Mesendoderm (in vitro differentiated cells): ENCODE results near the gene AGBL3.
"Not testable (repeated sequence)": the region's sequence is repeated elsewhere in the genome, so short reads cannot be mapped to it uniquely, and the experiment has no call there.

ENCODE experiments used
- DNase-seq: peaks from one replicate; pipeline ENCODE4 v3.0.0; 2013
- H2AK5ac ChIP-seq: 2 replicates; pipeline ENCODE4 v1.6.1; 2013; ENCODE audit warnings: low read length, inconsistent platforms
- H2BK120ac ChIP-seq: 2 replicates; pipeline ENCODE4 v1.6.1; 2013; ENCODE audit warnings: low read depth, mild to moderate bottlenecking, low read length, moderate library complexity, mixed read lengths
- H2BK15ac ChIP-seq: replicated peaks from 2 replicates; pipeline ENCODE4 v1.6.1; 2013; ENCODE audit warnings: low read depth, mild to moderate bottlenecking, moderate library complexity
- H2BK5ac ChIP-seq: 2 replicates; pipeline ENCODE4 v1.6.1; 2013; ENCODE audit warnings: low read length, inconsistent platforms
- H3K18ac ChIP-seq: 2 replicates; pipeline ENCODE4 v1.6.1; 2013; ENCODE audit warnings: mild to moderate bottlenecking, low read length, mixed read lengths
- H3K23ac ChIP-seq: one replicate; pipeline ENCODE4 v1.6.1; 2013; ENCODE audit warnings: low read length
- H3K27ac ChIP-seq: 2 replicates; pipeline ENCODE4 v1.5.1; 2013; ENCODE audit warnings: low read depth, mild to moderate bottlenecking, inconsistent platforms, low read length, moderate library complexity
- H3K27me3 ChIP-seq: 2 replicates; pipeline ENCODE4 v1.6.1; 2013; ENCODE audit warnings: low read length, control low read depth, mild to moderate bottlenecking, inconsistent platforms; ENCODE audit not compliant: insufficient read depth, poor library complexity
- H3K36me3 ChIP-seq: 2 replicates; pipeline ENCODE4 v1.6.1; 2013; ENCODE audit warnings: low read length, inconsistent platforms; ENCODE audit not compliant: control insufficient read depth, insufficient read depth
- H3K4ac ChIP-seq: one replicate; pipeline ENCODE4 v1.6.1; 2013; ENCODE audit warnings: low read depth, mild to moderate bottlenecking, low read length, moderate library complexity
- H3K4me1 ChIP-seq: 2 replicates; pipeline ENCODE4 v1.6.1; 2013; ENCODE audit warnings: low read depth, low read length, inconsistent platforms; ENCODE audit not compliant: control insufficient read depth
- H3K4me2 ChIP-seq: 2 replicates; pipeline ENCODE4 v1.6.1; 2013; ENCODE audit warnings: low read length
- H3K4me3 ChIP-seq: 2 replicates; pipeline ENCODE4 v1.5.1; 2013; ENCODE audit warnings: mild to moderate bottlenecking, low read length
- H3K56ac ChIP-seq: one replicate; pipeline ENCODE4 v1.6.1; 2013; ENCODE audit warnings: low read length
- H3K79me1 ChIP-seq: 2 replicates; pipeline ENCODE4 v1.6.1; 2013; ENCODE audit warnings: low read length, inconsistent platforms
- H3K79me2 ChIP-seq: 2 replicates; pipeline ENCODE4 v1.6.1; 2013; ENCODE audit warnings: mild to moderate bottlenecking, low read length; ENCODE audit not compliant: control insufficient read depth, insufficient read depth
- H3K9ac ChIP-seq: 2 replicates; pipeline ENCODE4 v1.6.1; 2013; ENCODE audit warnings: low read length, inconsistent platforms
- H4K5ac ChIP-seq: one replicate; pipeline ENCODE4 v1.6.1; 2013; ENCODE audit warnings: low read length
- H4K8ac ChIP-seq: one replicate; pipeline ENCODE4 v1.6.1; 2013; ENCODE audit warnings: low read depth, mild to moderate bottlenecking, control low read depth, low read length, moderate library complexity
- WGBS: extraction: QIAGEN DNeasy Blood & Tissue Kit; methylation state at CpG from one replicate; pipeline ENCODE4 v1.1.7; 2013; ENCODE audit warnings: low lambda C conversion rate, missing lambda C conversion rate; ENCODE audit not compliant: insufficient coverage; ENCODE audit errors: extremely low coverage; 5-methylcytosine and 5-hydroxymethylcytosine counted together

AGBL3 gene

DNA sequence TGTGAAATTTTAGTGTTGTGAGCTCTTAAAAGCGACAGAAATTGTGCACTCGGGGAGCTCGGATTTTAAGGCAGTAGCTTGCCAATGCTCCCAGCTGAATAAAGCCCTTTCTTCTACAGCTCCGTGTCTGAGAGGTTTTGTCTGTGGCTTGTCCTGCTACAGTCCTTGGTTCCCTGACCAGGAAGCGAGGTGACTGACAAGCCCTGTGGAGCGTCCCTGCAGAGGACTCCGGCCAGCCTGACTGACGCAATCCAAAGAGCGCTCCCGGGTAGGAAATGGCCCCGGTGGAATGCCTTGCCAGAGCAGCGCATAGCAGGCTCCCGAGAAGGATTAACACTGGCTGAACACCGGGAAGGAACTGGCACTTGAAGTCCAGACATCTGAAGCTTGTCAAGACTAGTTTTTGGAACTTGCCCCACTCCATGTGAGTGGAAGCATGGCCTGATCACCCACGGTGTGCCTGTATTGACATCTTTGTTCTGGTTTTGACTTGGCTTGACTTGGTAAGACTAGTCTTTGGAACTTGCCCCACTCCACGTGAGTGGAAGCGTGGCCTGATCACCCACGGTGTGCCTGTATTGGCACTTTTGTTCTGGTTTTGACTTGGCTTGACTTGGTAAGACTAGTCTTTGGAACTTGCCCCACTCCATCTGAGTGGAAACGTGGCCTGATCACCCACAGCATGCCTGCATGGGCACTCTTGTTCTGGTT lies 185.4 kb downstream of the AGBL3 start:
- H3K9ac ChIP-seq, H3K4me1 ChIP-seq, H2BK15ac ChIP-seq, H3K27me3 ChIP-seq, H4K8ac ChIP-seq, H2BK5ac ChIP-seq, H3K56ac ChIP-seq, H3K4me2 ChIP-seq, H4K5ac ChIP-seq, H3K27ac ChIP-seq, H3K4me3 ChIP-seq, H2AK5ac ChIP-seq, H2BK120ac ChIP-seq, H3K18ac ChIP-seq, H3K23ac ChIP-seq, DNase-seq: not testable (repeated sequence)
- WGBS, result no CpG with 5 or more reads among the region's 19 CpGs
- H3K4ac ChIP-seq, result peak overlapping the region; percentile 45
- H3K79me1 ChIP-seq, result peaks cover 17% of the 10 kb centered on the region
- peaks cover 13% of the 10 kb centered on the region for H3K36me3 ChIP-seq
- H3K79me2 ChIP-seq, result peaks cover 10% of the 10 kb centered on the region

DNA sequence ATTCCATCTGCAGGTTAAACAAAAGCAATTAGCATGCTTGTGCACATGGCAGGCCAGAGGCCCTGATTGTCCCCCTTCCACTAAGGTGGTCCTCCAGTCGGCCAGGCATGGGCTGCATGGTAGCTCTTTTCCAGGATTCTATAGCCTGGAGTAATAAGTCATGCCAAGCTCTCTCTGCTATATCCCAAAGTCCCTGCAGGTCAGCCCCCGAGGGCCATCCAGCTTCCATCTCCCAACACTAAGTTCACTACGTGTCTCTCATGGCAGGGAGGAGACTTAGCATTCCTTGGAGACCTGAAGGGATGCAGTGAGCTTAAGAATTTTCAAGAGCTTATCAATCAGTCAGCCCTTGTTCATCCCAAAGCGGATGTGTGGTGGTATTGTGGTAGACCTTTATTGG lies 187.6 kb downstream of the AGBL3 start:
- H3K27ac ChIP-seq, H2BK5ac ChIP-seq, H4K5ac ChIP-seq, H4K8ac ChIP-seq, H3K79me2 ChIP-seq, H3K4me3 ChIP-seq, H2BK15ac ChIP-seq, H3K36me3 ChIP-seq, H3K9ac ChIP-seq, H3K79me1 ChIP-seq, H2BK120ac ChIP-seq, H3K56ac ChIP-seq, H3K4me2 ChIP-seq, H2AK5ac ChIP-seq, H3K4ac ChIP-seq, H3K18ac ChIP-seq, H3K4me1 ChIP-seq, DNase-seq, H3K23ac ChIP-seq, H3K27me3 ChIP-seq: not testable (repeated sequence)
- no CpG with 5 or more reads among the region's 4 CpGs for WGBS

DNA sequence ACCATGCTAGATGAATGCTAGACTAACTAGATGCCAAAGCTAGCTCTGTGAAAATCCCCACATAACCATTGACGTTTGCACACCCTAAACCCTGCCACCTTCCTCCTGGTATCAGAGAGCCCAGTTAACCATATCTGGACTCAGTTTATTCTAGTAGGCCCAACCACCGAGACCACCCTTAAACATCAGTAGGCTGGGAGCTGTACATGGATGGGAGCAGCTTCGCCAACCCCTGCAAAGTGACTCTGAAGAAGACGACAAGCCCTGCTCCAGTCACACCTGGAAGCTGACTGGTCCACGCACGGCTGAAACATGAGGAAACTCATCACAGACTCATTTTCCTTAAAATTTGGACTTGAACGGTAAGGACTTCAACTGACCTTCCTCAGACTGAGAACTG lies 188.6 kb downstream of the AGBL3 start:
- H3K27ac ChIP-seq, result no peak overlapping the region
- no peak overlapping the region for H3K4ac ChIP-seq
- H3K23ac ChIP-seq, result no peak overlapping the region
- H3K79me2 ChIP-seq, result peaks cover under 1% of the 10 kb centered on the region
- H2BK5ac ChIP-seq, result no peak overlapping the region
- no peak overlapping the region for H3K4me2 ChIP-seq
- no peaks in the 10 kb centered on the region for H3K79me1 ChIP-seq
- H2BK15ac ChIP-seq, result no peak overlapping the region
- no peak overlapping the region for H3K18ac ChIP-seq
- no peaks in the 10 kb centered on the region for H3K4me1 ChIP-seq
- no peak overlapping the region for H3K9ac ChIP-seq
- H3K27me3 ChIP-seq, result no peaks in the 10 kb centered on the region
- no peak overlapping the region for H3K4me3 ChIP-seq
- H2BK120ac ChIP-seq, result no peak overlapping the region
- no CpG with 5 or more reads among the region's 7 CpGs for whole genome bisulfite sequencing
- H2AK5ac ChIP-seq, result no peak overlapping the region
- no peak overlapping the region for H4K5ac ChIP-seq
- H3K56ac ChIP-seq, result no peak overlapping the region
- no peaks in the 10 kb centered on the region for H3K36me3 ChIP-seq
- no peak overlapping the region for H4K8ac ChIP-seq
- DNase-seq, result no peak

DNA sequence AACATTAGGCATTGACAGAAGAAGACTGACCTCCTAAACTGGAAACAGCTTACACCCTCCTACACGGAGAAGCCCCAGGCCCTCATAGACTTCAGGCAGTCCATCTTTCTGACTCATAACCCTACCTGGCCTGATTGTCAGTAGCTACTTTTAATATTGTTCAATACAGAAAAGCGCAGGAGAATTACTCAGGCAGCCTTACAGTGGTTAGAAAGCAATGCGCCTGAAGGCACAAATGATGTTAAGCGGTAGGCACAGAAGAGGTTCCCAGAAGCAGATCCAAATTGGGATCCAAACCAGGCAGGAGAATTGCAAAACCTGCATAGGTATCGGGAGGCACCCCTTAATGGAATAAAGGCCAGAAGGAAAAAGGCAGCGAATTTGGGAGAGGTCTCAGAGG lies 189.6 kb downstream of the AGBL3 start:
- H4K5ac ChIP-seq, result no peak overlapping the region
- no peak overlapping the region for H3K23ac ChIP-seq
- H3K4me1 ChIP-seq, result no peaks in the 10 kb centered on the region
- H2AK5ac ChIP-seq, result no peak overlapping the region
- no peak overlapping the region for H3K9ac ChIP-seq
- H3K79me1 ChIP-seq, result no peaks in the 10 kb centered on the region
- no CpG with 5 or more reads among the region's 6 CpGs for WGBS
- H3K27ac ChIP-seq, result no peak overlapping the region
- no peak overlapping the region for H3K56ac ChIP-seq
- no peaks in the 10 kb centered on the region for H3K36me3 ChIP-seq
- DNase-seq, result no peak
- H2BK15ac ChIP-seq, result no peak overlapping the region
- H4K8ac ChIP-seq, result no peak overlapping the region
- H3K4me2 ChIP-seq, result no peak overlapping the region
- H3K79me2 ChIP-seq, result no peaks in the 10 kb centered on the region
- H3K27me3 ChIP-seq, result no peaks in the 10 kb centered on the region
- no peak overlapping the region for H3K4ac ChIP-seq
- no peak overlapping the region for H2BK5ac ChIP-seq
- H2BK120ac ChIP-seq, result no peak overlapping the region
- no peak overlapping the region for H3K18ac ChIP-seq
- no peak overlapping the region for H3K4me3 ChIP-seq

DNA sequence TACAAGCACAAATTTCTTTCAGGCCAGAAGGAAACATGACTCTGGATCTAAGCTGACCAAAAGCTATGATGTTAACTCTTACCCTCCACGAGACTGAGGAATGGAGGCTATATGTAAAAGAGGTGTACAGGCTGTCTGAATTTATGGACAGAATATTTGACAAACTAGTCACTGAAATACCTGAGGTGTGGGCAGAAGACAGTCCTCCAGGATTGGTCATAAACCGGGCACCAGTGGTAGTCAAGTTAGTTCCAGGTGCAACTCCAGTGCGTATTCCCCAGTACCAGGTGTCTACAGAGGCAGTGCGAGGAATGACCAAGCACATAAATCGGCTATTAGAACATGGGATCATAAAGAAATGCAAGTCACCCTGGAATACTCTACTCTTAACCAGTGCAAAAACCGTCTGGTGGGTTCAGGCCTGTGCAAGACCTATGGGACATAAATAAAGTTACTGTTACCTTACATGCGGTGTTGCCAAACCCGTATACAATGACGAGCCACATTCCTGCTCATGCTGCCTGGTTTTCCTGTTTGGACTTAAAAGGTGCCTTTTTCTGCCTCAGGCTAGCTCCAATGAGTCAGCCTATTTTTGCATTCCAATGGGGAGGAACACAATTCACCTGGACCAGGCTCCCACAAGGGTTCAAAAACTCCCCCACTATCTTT lies 190.9 kb downstream of the AGBL3 start:
- no peaks in the 10 kb centered on the region for H3K36me3 ChIP-seq
- no peak overlapping the region for H4K8ac ChIP-seq
- H2BK120ac ChIP-seq, result no peak overlapping the region
- DNase-seq, result peak; percentile 80
- no peak overlapping the region for H3K4me3 ChIP-seq
- no peak overlapping the region for H3K18ac ChIP-seq
- H3K4me2 ChIP-seq, result no peak overlapping the region
- H3K27me3 ChIP-seq, result no peaks in the 10 kb centered on the region
- H2BK15ac ChIP-seq, result no peak overlapping the region
- no peak overlapping the region for H4K5ac ChIP-seq
- H3K4me1 ChIP-seq, result no peaks in the 10 kb centered on the region
- H3K79me2 ChIP-seq, result no peaks in the 10 kb centered on the region
- H3K9ac ChIP-seq, result no peak overlapping the region
- H3K79me1 ChIP-seq, result no peaks in the 10 kb centered on the region
- H3K4ac ChIP-seq, result no peak overlapping the region
- WGBS, result no CpG with 5 or more reads among the region's 9 CpGs
- H3K27ac ChIP-seq, result no peak overlapping the region
- no peak overlapping the region for H3K56ac ChIP-seq
- H2AK5ac ChIP-seq, result no peak overlapping the region
- no peak overlapping the region for H2BK5ac ChIP-seq
- no peak overlapping the region for H3K23ac ChIP-seq
